B cell (primary cell): ENCODE data around the gene PAF1. TPM values are rescaled to one million over a fixed set of nuclear protein-coding genes. Genes with fewer than 3 reads are reported as not detected.
A peak's percentile ranks its signal among the peaks of the same experiment; 100 is the strongest.

ENCODE experiments used
- ATAC-seq: fragments of 200-7000 bp; cut with Tn5 transposase; one replicate; pipeline ENCODE4 v1.10.0; 2021; ENCODE audit warnings: low read depth, mild to moderate bottlenecking, moderate number of reproducible peaks, moderate library complexity
- CTCF ChIA-PET: fragments of 350-600 bp; sonication (Branson Sonifier 250); formaldehyde crosslinking; loops from one replicate; lab custom pipeline; 2021; ENCODE audit warnings: antibody characterized with exemption, inconsistent platforms; lab: Charles Lee
- POLR2A ChIA-PET: fragments of 350-600 bp; sonication (Branson Sonifier 250); formaldehyde crosslinking; loops from one replicate; lab custom pipeline; 2021; ENCODE audit warnings: antibody characterized with exemption; lab: Charles Lee
- DNase-seq: peaks from one replicate; pipeline ENCODE4 v3.0.0; 2013
- H2AFZ ChIP-seq: 2 replicates; pipeline ENCODE4 v1.6.1; 2012; ENCODE audit warnings: mild to moderate bottlenecking, low read depth, low read length; ENCODE audit not compliant: insufficient read depth, poor library complexity, severe bottlenecking
- H3K27ac ChIP-seq, 2 donors: 1 replicate in 1 of 2; 2 replicates in 1 of 2; pipeline ENCODE4 v1.5.1; 2012 to 2013; ENCODE audit warnings: low read length in 2 of 2, mild to moderate bottlenecking in 2 of 2, moderate library complexity in 1 of 2
- H3K27me3 ChIP-seq, 4 experiments: fragments of 200-600 bp in 1 of 4; sonication (generic) in 1 of 4; replicated peaks in 1 of 4; 1 replicate in 2 of 4; 2 replicates in 2 of 4; pipeline versions ENCODE4 v1.6.1 to v1.7.0; 2013 to 2016; ENCODE audit warnings: low read length in 3 of 4, mild to moderate bottlenecking in 2 of 4, mixed read lengths in 1 of 4, moderate library complexity in 1 of 4; ENCODE audit not compliant: insufficient read depth in 4 of 4, control insufficient read depth in 3 of 4; ENCODE audit errors: control extremely low read depth in 1 of 4
- H3K36me3 ChIP-seq, 2 experiments: replicated peaks in 1 of 2; 1 replicate in 1 of 2; 2 replicates in 1 of 2; pipeline versions ENCODE4 v1.6.1 to v1.7.1; 2013; ENCODE audit warnings: low read length in 1 of 2; ENCODE audit not compliant: insufficient read depth in 2 of 2, control insufficient read depth in 1 of 2; ENCODE audit errors: control extremely low read depth in 1 of 2, extremely low read depth in 1 of 2
- H3K4me1 ChIP-seq, 2 donors: fragments of 200-600 bp in 1 of 2; sonication (generic) in 1 of 2; 1 replicate in 1 of 2; 2 replicates in 1 of 2; pipeline versions ENCODE4 v1.5.1 to v1.6.1; 2013 to 2017; ENCODE audit warnings: low read length in 2 of 2; ENCODE audit not compliant: control insufficient read depth in 2 of 2, insufficient read depth in 2 of 2
- H3K4me2 ChIP-seq: replicated peaks from 2 replicates; pipeline ENCODE3; 2012; ENCODE audit warnings: mild to moderate bottlenecking, low read depth, low read length; ENCODE audit not compliant: poor library complexity, severe bottlenecking
- H3K4me3 ChIP-seq, 5 experiments: fragments of 200-600 bp in 1 of 5; sonication (generic) in 1 of 5; 1 replicate in 3 of 5; 2 replicates in 2 of 5; pipeline versions ENCODE4 v1.5.1 to v1.7.0; 2011 to 2016; ENCODE audit warnings: low read length in 4 of 5, mild to moderate bottlenecking in 4 of 5, low read depth in 2 of 5, control low read depth in 1 of 5, moderate library complexity in 1 of 5; ENCODE audit not compliant: insufficient read depth in 1 of 5; ENCODE audit errors: control extremely low read depth in 1 of 5, extremely low read depth in 1 of 5
- H3K79me2 ChIP-seq: fragments of 200-600 bp; sonication (generic); one replicate; pipeline ENCODE4 v1.6.0; 2016; ENCODE audit warnings: low read length; ENCODE audit not compliant: control insufficient read depth, insufficient read depth
- H3K9ac ChIP-seq: fragments of 200-600 bp; sonication (generic); 2 replicates; pipeline ENCODE4 v1.6.1; 2017; ENCODE audit warnings: mild to moderate bottlenecking, low read length, moderate library complexity
- H3K9me3 ChIP-seq, 3 donors: one replicate each; pipeline versions ENCODE4 v1.6.1 to v1.7.1; 2013; ENCODE audit warnings: low read length in 2 of 3; ENCODE audit not compliant: control insufficient read depth in 2 of 3, insufficient read depth in 1 of 3; ENCODE audit errors: control extremely low read depth in 1 of 3
- H4K20me1 ChIP-seq: 2 replicates; pipeline ENCODE4 v1.6.0; 2012; ENCODE audit warnings: mild to moderate bottlenecking, low read length; ENCODE audit not compliant: insufficient read depth, control insufficient read depth, poor library complexity, severe bottlenecking
- H3K27ac Mint-ChIP-seq: one replicate; pipeline ENCODE4 v1.8.0; 2021; ENCODE audit warnings: mixed read lengths
- H3K27me3 Mint-ChIP-seq: one replicate; pipeline ENCODE4 v1.8.0; 2021; ENCODE audit warnings: mixed read lengths
- H3K4me1 Mint-ChIP-seq: one replicate; pipeline ENCODE4 v1.8.0; 2021; ENCODE audit warnings: mixed read lengths
- H3K4me3 Mint-ChIP-seq: one replicate; pipeline ENCODE4 v1.8.0; 2021; ENCODE audit warnings: mixed read lengths
- H3K9me3 Mint-ChIP-seq: one replicate; pipeline ENCODE4 v1.8.0; 2022; ENCODE audit warnings: mixed read lengths; ENCODE audit not compliant: insufficient read depth
- CTCF ChIP-seq: fragments of 200-600 bp; IDR thresholded peaks from one replicate; pipeline ENCODE4 v1.8.0; 2022; ENCODE audit warnings: antibody characterized with exemption, mild to moderate bottlenecking
- EZH2 ChIP-seq: IDR thresholded peaks from 2 replicates; pipeline ENCODE4 v1.6.1; 2012; ENCODE audit warnings: borderline replicate concordance, low read depth, mild to moderate bottlenecking, moderate library complexity, low read length; ENCODE audit not compliant: insufficient read depth, poor library complexity, severe bottlenecking
- WGBS: methylation state at CpG from one replicate; pipeline ENCODE4 v1.1.5; 2013; ENCODE audit warnings: missing lambda C conversion rate; ENCODE audit not compliant: insufficient coverage; 5-methylcytosine and 5-hydroxymethylcytosine counted together
- intact Hi-C: fragments of 100-400 bp; cut with micrococcal nuclease; formaldehyde crosslinking; loops from one replicate; pipeline ENCODE4 v1.10.0; 2022
- polyA plus RNA-seq: library from polyadenylated mRNA; depleted of rRNA; stranded (reverse); fragments of >200 nt; gene quantifications from 2 replicates; pipeline ENCODE4 v1.2.3, GENCODE V29; 2012
- total RNA-seq, 2 donors: library from RNA; stranded (reverse); fragments of 120-200 nt in 1 of 2; gene quantifications; 1 replicate in 1 of 2; 2 replicates in 1 of 2; pipeline versions ENCODE4 v1.2.3 to v1.2.4, GENCODE V29; 2013 to 2022

Gene PAF1
- total and polyA plus RNA-seq, 2 donors (not counting 1 experiment from before 2014, with no cell fraction given) = 59.9 to 387 TPM

- H3K27me3 ChIP-seq = no peaks in the 10 kb centered on the region
- Mint-ChIP-seq H3K9me3 (no peaks in the 10 kb centered on the region), H3K27ac (peak overlapping the region; percentile 99), H3K27me3 (no peaks in the 10 kb centered on the region), H3K4me3 (peak overlapping the region; percentile 94), H3K4me1 (peaks cover 49% of the 10 kb centered on the region)
- H3K9ac ChIP-seq = peak overlapping the region; percentile 99
- CTCF ChIA-PET = interaction anchor here (0.7 to 2.3 kb wide), 20 partner anchors 8 to 292 kb away, joined by 3 to 260 read pairs (median 4); partner anchors contain the start of genes EID2B, MED29, PAF1 and RPS16
- H3K79me2 ChIP-seq = peaks cover 36% of the 10 kb centered on the region
- POLR2A ChIA-PET = interaction anchor here (1.2 to 2.5 kb wide), 6 partner anchors 9 to 75 kb away, joined by 3 to 74 read pairs (median 23); partner anchors contain the start of genes GMFG, MED29, PAF1 and RPS16
- ATAC-seq (no peak), DNase-seq (no peak)
- intact Hi-C loops = loop anchor here (1.0 to 5.0 kb wide), 3 partner anchors 14 to 1366 kb away; partner anchors contain the start of genes EIF3K, MAP4K1, MIA and RAB4B
- H3K27ac ChIP-seq = peak overlapping the region; percentile 100
- TF ChIP-seq CTCF (no peak), EZH2 (no peak)
- peak overlapping the region; percentile 100 for H3K4me2 ChIP-seq
- peak overlapping the region; percentile 56 to 99 (median 95) for H3K4me3 ChIP-seq
- no peak overlapping the region for H2AFZ ChIP-seq
- H4K20me1 ChIP-seq = peaks cover 28% of the 10 kb centered on the region
- peaks cover 0 to 2% (median 0%) of the 10 kb centered on the region in 3 donors for H3K9me3 ChIP-seq
- H3K4me1 ChIP-seq = peaks cover 24 to 40% of the 10 kb centered on the region in 2 donors
- WGBS = 51% methylated on average over 5 of the region's 9 CpGs
- H3K36me3 ChIP-seq = peaks cover 0 to 24% of the 10 kb centered on the region in 2 experiments
These were observed 20.4 kb upstream of the PAF1 start for GRCh38 chr19:39411081-39411831.

- H3K4me1 ChIP-seq = peaks cover 25 to 45% of the 10 kb centered on the region in 2 donors
- no peak for TF ChIP-seq CTCF
- TF ChIP-seq EZH2 = no peak
- H3K27me3 ChIP-seq = no peaks in the 10 kb centered on the region
- peak overlapping the region; percentile 99 for H3K9ac ChIP-seq
- peaks cover 0 to 24% of the 10 kb centered on the region in 2 experiments for H3K36me3 ChIP-seq
- 77% methylated on average over 1 of the region's 1 CpG for WGBS
- peaks cover 40% of the 10 kb centered on the region for H3K79me2 ChIP-seq
- H3K4me2 ChIP-seq = peak overlapping the region; percentile 100
- ATAC-seq (no peak), DNase-seq (no peak)
- no peaks in the 10 kb centered on the region for H3K9me3 Mint-ChIP-seq
- H3K4me3 ChIP-seq = peak overlapping the region; percentile 38 to 99 (median 95)
- H4K20me1 ChIP-seq = peaks cover 28% of the 10 kb centered on the region
- ChIA-PET CTCF (interaction anchor here (1.3 to 2.3 kb wide), 5 partner anchors 11 to 291 kb away, joined by 3 to 260 read pairs (median 23); partner anchors contain the start of genes MED29, PAF1 and RPS16), POLR2A (interaction anchor here (2.2 to 2.5 kb wide), 4 partner anchors 9 to 25 kb away, joined by 20 to 74 read pairs (median 40); partner anchors contain the start of genes MED29, PAF1 and RPS16)
- H3K4me1 Mint-ChIP-seq = peaks cover 54% of the 10 kb centered on the region
- peak overlapping the region; percentile 99 for H3K27ac Mint-ChIP-seq
- H3K9me3 ChIP-seq = peaks cover 0 to 2% (median 0%) of the 10 kb centered on the region in 3 donors
- peak overlapping the region; percentile 100 for H3K27ac ChIP-seq
- intact Hi-C loops = loop anchor here (1.0 to 5.0 kb wide), 4 partner anchors 9 to 1367 kb away; partner anchors contain the start of genes EIF3K, MAP4K1, MIA and RAB4B
- H3K4me3 Mint-ChIP-seq = peak overlapping the region; percentile 94
- H3K27me3 Mint-ChIP-seq = no peaks in the 10 kb centered on the region
- H2AFZ ChIP-seq = no peak overlapping the region
These were observed 19.9 kb upstream of the PAF1 start for GRCh38 chr19:39410831-39411080.
